ENCODE measurements around the gene SRR.
"Not testable (repeated sequence)": the region's sequence is repeated elsewhere in the genome, so short reads cannot be mapped to it uniquely, and the experiment has no call there.

The SRR gene

GRCh38 chr17:2289878-2290478 is 13.8 kb upstream of the SRR start:
- in situ Hi-C loops (cut with MboI; ENCODE audit: low sequenced_read_pairs) = no loop called here

GRCh38 chr17:2292100-2292499 is 11.7 kb upstream of the SRR start:
- in situ Hi-C loops (cut with MboI; ENCODE audit: low sequenced_read_pairs) = no loop called here

GRCh38 chr17:2295575-2295974 is 8.2 kb upstream of the SRR start:
- in situ Hi-C loops (cut with MboI; ENCODE audit: low sequenced_read_pairs) = no loop called here

- in situ Hi-C loops (cut with MboI; ENCODE audit: low sequenced_read_pairs) = no loop called here
Measured at GRCh38 chr17:2297023-2297422, 6.7 kb upstream of the SRR start.

GRCh38 chr17:2299136-2299535 is 4.6 kb upstream of the SRR start:
- in situ Hi-C loops (cut with MboI; ENCODE audit: low sequenced_read_pairs) = no loop called here

- in situ Hi-C loops (cut with MboI; ENCODE audit: low sequenced_read_pairs) = no loop called here
Measured at GRCh38 chr17:2299756-2300155, 4.0 kb upstream of the SRR start.

- in situ Hi-C loops (cut with MboI; ENCODE audit: low sequenced_read_pairs) = no loop called here
Measured at GRCh38 chr17:2302778-2303203, 959 bp upstream of the SRR start.

- in situ Hi-C loops (cut with MboI; ENCODE audit: low sequenced_read_pairs) = no loop called here
Measured at GRCh38 chr17:2304931-2305330, 1.2 kb downstream of the SRR start.

- in situ Hi-C loops (cut with MboI; ENCODE audit: low sequenced_read_pairs) = no loop called here
Measured at GRCh38 chr17:2309338-2310154, 5.8 kb downstream of the SRR start.

- in situ Hi-C loops (cut with MboI; ENCODE audit: low sequenced_read_pairs) = no loop called here
Measured at GRCh38 chr17:2312736-2313135, 9.0 kb downstream of the SRR start.

GRCh38 chr17:2316916-2317205 is 13.1 kb downstream of the SRR start:
- in situ Hi-C loops (cut with MboI; ENCODE audit: low sequenced_read_pairs) = not testable (repeated sequence)

GRCh38 chr17:2317796-2318195 is 14.0 kb downstream of the SRR start:
- in situ Hi-C loops (cut with MboI; ENCODE audit: low sequenced_read_pairs) = no loop called here

GRCh38 chr17:2319051-2319450 is 15.3 kb downstream of the SRR start:
- in situ Hi-C loops (cut with MboI; ENCODE audit: low sequenced_read_pairs) = no loop called here

GRCh38 chr17:2321399-2321798 is 17.6 kb downstream of the SRR start:
- in situ Hi-C loops (cut with MboI; ENCODE audit: low sequenced_read_pairs) = no loop called here

GRCh38 chr17:2323629-2324314 is 20.0 kb downstream of the SRR start:
- in situ Hi-C loops (cut with MboI; ENCODE audit: low sequenced_read_pairs) = no loop called here

- in situ Hi-C loops (cut with MboI; ENCODE audit: low sequenced_read_pairs) = no loop called here
Measured at GRCh38 chr17:2331303-2331702, 27.6 kb downstream of the SRR start.

GRCh38 chr17:2335726-2336214 is 32.0 kb downstream of the SRR start:
- in situ Hi-C loops (cut with MboI; ENCODE audit: low sequenced_read_pairs) = no loop called here

GRCh38 chr17:2336215-2336851 is 32.6 kb downstream of the SRR start, which contains the start of gene TSR1:
TSR1 (minus strand) TSS chr17:2336457; CDS start chr17:2336427, 30 bp downstream.
- in situ Hi-C loops (cut with MboI; ENCODE audit: low sequenced_read_pairs) = no loop called here

- in situ Hi-C loops (cut with MboI; ENCODE audit: low sequenced_read_pairs) = no loop called here
Measured at GRCh38 chr17:2336852-2337543, 33.2 kb downstream of the SRR start, which contains the start of gene SGSM2. SGSM2 (plus strand) TSS chr17:2337501; CDS start chr17:2337689, 188 bp downstream.

- in situ Hi-C loops (cut with MboI; ENCODE audit: low sequenced_read_pairs) = no loop called here
Measured at GRCh38 chr17:2337544-2338314, 34.0 kb downstream of the SRR start.

All from hTERT RPE-1 (cell line).